ENCODE results near the gene AKNAD1.

DNA sequence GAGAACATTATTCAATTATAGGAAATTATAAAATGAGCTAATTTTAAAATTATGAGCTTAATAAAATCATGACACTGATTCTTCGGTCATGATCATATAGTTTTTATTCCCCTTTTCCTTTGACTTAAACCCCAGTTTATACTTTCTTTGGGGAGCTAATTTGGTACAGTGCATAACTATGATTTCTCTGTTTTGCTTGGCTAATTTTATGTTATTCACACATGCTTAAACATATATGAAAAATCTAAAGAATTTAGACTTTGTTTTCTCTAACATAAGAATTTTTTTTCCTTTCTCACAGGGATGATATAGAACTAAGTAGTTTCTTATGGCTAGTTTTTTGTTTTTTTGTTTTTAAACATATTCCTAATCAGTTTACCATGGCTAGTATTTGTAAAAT is 57.9 kb downstream of the AKNAD1 start:
- TF ChIP-seq EZH2 (IDR thresholded peaks at IDR 0.05; ENCODE audit: insufficient read depth, poor library complexity, severe bottlenecking) (no peak), EZH2phosphoT487 (IDR thresholded peaks at IDR 0.05; ENCODE audit: insufficient read depth, low read depth) (no peak)

Measured in GM23248 (cell line).